NCI-H1436 (cell line): ENCODE data around the gene COL19A1.
"Not testable (repeated sequence)": the region's sequence is repeated elsewhere in the genome, so short reads cannot be mapped to it uniquely, and the experiment has no call there.

Experiments
- DNase-seq: peaks from one replicate; lab custom pipeline; 2025; lab: John Stamatoyannopoulos, UW

Gene COL19A1

DNA sequence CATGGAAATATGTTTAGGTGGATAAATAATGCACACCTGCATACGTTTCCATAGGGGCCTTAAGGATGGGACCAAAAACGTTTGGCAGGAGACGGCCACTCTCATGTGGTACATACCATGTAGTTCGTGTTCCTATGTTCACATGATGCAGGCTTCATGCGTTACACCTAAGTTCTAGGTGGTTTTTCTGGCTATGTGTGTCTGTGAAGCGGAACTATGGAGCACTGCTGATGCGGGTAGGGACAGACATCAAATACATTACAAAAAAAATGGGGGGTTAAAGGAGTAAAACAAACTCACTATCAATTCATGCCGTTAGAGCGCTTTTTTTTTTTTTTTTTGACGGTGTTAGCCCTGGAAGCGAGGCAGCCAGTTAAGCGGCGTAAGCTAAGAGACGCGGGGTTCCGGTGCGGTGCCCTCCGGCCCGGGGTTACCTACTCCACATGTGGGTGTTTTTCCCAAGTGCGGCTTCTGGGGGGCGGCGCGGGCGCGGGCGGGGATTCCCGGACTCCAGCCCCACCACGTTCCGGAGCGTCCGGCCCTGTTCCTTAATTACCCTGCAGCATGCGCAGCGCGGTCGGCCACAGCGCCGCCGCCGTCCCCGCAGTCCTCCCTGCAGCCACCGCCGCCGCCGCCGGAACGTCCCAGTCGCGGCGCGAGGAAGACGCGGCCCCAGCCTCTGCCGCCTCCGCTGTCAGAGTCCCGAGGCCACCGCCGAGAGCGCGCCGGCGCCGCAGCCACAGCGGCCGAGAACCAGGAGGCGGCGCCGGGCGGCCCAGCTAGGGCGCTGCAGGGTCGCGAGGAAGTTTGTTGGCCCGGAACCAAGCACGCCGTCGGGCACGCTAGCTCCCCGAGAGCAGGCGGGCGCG lies 648 bp downstream of the COL19A1 start:
- DNase-seq, result no peak

DNA sequence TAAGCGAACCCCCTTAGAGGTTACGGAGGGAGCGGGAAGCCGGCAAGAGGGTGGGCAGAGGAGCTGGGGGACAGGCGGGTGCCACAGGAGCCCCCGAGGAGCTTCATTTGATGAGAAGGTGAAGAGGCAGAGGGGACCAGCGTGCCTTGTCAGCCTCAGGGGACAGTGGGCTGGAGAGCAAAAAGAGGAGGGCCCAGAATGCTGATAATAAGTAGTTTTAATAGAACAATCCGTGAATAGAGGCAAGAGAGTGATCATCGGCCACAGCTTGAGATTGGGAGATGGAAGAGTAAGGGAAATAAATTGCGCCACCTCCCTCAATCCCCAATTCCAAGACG lies 1.3 kb downstream of the COL19A1 start:
- no peak for DNase-seq

DNA sequence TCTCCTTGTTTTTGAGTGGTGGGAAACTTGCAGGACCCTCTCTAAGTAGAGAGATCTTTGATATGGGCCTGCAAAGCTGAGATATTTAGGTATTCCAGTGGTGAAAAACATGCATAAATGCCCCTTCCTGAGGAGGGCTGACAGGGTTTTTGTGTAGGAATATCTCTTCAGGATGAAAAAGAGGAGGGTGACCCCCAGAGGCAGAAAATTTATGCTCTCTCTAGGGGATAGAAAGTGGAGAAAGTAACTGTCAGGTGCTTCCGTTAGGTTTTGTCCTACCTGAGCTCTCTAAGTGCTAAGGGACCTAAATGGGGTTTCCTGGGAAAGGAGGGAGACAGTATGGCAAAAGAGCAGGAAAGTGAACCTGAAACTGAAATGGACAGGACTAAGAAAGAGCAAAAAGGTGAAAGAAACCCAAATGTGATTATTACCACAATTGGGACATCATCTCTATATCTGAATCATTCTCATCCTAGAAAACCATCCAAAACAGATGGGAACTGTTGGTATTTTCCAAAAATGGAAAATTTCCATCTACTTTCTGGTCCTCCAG lies 2.0 kb downstream of the COL19A1 start:
- DNase-seq, result no peak

DNA sequence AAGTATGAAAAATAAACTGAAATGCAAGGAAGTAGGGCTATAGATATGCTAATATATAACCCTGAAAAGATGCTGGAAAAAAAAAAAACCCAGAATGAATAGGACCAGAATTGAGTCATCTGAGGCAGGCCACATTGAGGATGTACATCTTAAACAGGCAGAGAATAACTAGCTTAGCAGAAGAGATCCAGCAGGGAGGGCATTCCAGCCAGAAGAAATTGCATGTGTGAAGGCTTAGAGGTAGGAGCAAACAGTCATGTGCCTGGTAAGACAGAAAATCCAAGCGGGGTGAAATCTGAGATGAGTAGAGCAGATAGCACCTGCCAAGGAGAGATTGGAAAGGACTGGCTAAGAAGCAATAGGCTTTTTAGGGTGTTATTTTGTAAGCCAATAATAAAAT lies 2.6 kb downstream of the COL19A1 start:
- no peak for DNase-seq

DNA sequence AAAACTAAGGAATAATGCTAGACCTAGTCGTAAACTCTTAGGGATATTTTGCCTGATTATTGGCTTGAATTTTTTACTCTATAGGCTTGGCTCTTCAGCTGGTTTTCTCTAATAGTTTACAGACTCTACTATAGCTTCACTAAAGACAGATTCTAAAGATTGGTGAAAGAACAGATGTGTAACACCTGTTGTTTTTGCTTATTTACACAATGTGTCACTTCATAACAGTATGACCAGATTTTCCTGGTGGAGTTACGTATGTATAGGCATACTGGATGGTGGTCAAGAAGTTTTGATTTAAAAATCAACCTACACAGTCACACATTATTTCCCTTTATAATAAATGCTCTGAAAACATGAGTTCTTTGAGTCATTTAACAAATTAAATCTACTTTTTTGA lies 4.8 kb downstream of the COL19A1 start:
- DNase-seq, result no peak

DNA sequence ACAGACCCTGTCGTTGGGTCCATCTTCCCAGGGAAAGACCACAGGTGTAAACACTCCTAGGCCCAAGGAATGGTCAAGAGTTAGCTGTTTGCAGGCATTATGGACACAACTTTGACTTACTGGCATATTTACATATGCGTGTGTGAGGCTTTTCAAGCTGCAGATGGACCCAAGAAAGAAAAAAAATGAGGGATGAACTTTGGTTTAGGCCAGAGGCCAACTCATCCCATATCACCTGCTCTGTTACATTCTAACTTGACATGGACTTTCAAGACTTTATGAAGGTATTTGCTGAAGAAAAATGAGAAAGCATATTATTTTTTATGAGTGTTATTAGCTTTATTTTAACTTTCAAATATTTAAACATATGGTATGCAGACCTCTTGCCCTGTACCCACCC lies 6.9 kb downstream of the COL19A1 start:
- no peak for DNase-seq

DNA sequence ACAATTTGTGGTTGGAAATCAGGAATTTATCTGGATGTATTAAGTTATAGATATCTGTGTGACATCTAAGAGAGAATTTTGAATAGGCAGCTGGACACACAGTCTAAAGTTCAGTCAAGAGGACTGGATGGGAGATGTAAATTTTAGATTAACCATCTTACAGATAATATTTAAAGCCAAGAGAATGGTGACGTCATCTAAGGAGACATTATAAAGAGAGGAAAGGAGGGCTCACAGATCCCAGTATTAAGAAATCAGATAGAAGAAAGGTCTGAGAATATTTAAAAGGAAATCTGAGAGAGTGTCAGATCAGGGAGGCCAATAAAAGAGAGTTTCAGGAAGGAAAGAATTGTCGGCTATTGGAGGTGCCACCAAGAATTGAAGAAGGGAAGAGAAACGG lies 9.4 kb downstream of the COL19A1 start:
- no peak for DNase-seq

DNA sequence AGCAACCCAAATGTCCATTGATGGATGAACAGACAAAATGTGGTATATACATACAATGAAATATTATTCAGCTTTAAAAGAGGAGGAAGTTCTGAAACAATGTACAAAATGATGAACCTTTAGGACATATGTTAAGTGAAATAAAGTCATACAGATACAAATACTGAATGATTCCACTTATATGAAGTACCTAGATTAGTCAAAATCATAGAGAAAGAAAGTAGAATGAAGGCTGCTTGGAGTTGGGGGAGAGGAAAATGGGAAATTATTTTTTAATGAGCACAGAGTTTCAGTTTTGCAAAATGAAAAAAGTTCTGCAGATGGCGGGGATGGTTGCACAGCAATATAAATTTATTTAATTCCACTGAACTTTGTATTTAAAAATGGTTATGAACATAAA lies 12.4 kb downstream of the COL19A1 start:
- DNase-seq, result no peak

DNA sequence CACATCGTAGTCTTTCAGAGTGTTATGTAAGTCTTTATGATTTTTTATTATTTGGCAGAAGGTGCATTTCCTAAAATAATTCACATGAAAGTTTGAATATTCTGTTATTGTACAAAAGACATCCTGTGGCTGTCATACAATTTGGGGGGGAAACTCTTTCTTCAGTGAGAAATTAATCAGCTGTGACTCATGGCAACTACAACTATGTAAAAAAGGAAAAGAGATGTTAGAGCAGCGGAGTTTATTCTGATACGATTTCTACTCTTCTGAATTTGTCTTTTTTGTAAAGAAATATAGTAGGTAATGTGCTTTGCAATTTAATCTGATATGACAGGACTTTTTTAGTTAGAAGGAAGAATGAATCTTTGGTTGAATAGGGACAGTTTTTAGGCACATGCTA lies 14.2 kb downstream of the COL19A1 start:
- no peak for DNase-seq

DNA sequence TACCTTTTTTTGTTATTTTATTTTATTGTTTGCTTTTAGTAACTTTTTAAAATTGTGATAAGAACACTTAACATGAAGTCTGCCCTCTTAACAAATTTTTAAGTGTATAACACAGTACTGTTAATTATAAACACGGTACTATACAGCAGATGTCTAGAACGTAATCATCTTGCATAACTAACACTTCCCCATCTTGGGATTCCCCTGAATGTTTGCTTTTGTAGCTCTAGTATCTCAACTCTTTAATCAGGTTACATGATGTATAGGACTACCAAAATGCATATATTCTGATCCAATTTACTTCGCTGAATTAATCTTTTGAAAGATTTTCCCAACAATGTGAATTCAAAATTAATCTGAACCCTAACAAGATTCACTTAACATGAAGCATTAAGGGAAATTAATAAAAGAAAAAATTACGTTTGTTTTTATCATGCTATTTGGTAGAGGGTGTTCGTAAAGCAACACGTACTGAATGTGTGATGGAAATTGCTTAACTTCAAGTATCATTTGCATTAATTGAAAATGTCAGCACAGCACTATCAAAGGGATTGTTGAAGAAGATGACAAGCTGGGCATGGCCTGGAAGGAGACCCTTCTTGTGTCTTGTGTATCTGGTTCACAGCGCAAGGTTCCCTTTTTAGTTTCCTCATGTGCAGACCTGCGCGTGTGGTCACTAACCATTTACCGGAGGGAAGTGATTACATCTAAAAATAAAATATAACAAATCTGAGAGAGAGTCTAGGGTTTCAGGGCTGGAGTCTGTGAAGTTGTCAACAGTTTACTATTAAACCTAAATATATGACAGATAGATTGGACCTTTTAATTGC lies 15.2 kb downstream of the COL19A1 start:
- no peak for DNase-seq

DNA sequence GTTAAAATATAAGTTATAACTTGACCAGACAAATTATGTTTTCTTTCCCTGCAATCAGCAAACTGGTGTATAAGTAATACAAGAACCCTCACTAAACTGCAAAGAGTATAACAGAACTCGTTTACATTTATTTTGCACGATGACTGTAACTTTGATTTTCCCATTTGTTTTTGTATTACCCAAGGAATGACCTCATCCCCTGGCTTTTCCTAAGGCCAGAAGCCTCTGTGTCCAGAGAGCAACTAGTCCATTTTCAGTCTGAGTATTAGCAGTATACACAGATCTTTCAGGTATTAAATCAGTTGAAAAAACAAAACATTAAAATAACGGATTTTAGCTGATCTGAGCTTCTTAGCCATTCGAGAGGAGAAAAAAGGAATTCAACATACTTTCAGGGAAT lies 17.2 kb downstream of the COL19A1 start:
- no peak for DNase-seq

DNA sequence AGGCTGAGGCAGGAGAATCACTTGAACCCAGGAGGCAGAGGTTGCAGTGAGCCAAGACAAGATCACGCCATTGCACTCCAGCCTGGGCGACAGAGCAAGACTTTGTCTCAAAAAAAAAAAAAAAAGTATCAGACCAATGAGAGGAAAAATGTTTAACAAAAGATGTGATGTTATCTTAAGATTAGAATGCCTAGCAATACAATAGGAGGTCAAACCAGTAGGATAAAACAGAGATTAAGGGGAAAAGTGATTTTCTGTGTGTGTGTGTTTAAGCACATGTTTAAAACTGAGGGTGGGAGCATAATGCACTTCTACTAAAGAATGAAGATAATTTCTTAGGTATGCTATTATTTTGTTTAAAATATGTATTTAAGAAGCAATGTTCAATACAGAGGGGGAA lies 17.9 kb downstream of the COL19A1 start:
- DNase-seq, result no peak

DNA sequence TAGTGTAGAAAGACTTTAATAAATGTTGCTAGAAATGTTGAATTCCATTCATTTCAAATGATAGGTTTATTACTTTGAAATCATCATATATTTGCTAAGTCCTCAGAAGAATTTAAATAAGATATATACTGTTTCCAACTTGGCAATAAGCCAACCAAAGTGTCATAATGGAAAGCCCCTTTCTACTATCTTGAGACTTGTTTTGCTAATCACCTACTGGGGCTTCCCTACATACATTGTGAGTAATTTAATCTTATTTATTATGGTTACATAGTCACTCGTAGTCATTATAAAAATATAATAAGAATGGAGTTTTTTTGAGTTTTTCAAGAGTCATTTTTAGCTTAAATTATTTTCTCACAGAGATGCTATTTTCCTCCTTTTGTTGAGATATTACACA lies 20.7 kb downstream of the COL19A1 start:
- DNase-seq, result no peak

DNA sequence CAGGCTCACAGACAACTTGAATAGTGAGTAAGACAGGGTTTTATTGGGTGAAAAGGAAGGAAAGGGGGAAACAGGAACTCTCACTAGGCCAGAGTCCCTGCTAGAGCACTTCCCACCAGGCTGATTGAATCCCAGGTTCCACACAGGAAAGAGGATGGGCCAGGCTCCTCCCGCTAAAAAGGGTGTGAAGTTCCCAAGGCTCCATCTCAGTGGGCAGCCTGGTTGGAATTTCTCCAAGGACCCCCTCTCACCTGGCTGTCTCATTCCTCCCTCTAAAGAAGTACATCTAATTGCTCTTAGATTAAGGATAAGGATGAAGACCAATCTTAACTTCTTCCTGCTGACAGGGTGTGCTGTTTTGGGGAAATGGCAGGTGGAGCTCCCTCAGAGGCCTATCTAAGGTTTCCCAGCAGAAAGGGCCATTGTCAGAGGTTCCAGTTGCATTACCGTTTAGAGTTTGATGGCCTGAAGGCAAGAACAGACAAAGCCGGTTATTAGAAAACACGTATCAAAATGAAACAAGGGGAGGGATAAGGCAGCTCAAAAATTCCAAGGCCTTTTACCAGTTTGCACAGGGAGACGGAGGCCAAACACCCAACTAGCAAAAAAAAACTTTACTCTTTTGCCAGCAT lies 21.5 kb downstream of the COL19A1 start:
- no peak for DNase-seq

DNA sequence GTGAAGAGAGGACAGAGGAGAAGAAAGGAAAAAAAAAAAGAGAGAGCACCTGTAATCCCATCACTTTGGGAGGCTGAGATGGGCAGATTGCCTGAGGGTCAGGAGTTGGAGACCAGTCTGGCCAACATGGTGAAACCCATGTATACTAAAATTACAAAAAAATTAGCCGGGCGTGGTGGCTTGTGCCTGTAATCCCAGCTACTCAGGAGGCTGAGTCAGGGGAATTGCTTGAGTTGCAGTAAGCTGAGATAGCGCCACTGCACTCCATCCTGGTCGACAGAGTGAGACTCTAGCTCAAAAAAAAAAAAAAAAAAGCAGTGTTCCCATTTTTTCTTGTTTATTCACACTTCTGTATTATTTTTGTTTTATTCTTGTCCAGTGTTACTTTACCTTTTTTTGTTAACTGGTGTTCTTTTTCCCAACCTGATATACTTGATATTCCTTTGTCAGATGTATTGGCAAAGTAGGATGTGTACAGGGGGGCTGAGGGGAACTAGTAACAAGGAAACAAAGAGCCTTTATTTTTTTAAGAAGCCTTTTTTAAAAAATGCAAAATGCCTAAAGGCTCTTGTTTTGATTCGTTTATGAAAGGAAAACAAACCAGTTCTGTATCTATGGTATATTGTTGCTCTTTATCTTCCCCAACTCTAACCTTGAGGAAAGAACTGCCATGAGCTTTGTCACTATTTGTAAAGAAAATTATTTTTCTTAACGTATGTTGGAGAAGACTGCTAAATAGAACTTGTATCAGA lies 22.3 kb downstream of the COL19A1 start:
- DNase-seq, result no peak

DNA sequence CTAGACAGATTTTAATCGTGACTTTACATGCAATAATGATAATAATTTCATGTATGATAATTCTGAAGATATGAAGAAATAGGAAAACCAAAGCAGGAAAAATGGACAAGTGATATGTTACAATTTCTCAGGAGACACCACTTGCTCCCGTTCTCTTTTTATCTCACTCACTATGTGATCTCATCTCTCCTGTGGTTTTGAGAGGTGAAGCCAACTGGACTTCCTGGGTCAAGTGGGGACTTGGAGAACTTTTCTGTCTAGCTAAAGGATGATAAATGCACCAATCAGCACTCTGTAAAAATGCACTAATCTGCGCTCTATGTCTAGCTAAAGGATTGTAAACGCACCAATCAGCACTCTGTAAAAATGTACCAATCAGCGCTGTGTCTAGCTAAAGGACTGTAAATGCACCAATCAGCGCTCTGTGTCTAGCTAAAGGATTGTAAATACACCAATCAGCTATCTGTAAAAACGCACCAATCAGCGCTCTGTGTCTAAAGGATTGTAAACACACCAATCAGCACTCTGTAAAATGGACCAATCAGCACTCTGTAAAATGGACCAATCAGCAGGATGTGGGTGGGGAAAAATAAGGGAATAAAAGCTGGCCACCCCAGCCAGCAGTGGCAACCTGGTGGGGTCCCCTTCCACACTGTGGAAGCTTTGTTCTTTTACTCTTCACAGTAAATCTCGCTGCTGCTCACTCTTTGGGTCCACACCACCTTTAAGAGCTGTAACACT lies 23.0 kb downstream of the COL19A1 start:
- DNase-seq, result not testable (repeated sequence)

DNA sequence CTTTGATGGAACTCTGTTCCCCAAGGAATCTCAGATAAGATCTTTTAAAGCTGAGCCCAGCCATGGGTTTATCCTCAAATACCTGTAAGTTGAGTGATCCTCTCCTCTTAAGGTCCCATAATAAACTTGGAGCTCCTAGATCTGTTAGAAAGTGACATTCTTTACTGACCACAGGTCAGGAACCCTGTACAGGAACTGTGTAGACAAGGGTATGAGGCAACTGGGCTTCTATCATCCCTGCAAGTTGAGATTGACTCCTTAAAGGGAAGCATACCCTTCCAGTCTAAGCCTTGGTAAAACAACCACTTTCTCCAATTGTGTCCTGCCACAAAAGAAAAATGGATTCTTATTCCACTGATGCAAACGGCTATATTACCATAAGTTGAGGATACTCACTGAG lies 26.2 kb downstream of the COL19A1 start:
- DNase-seq, result not testable (repeated sequence)

DNA sequence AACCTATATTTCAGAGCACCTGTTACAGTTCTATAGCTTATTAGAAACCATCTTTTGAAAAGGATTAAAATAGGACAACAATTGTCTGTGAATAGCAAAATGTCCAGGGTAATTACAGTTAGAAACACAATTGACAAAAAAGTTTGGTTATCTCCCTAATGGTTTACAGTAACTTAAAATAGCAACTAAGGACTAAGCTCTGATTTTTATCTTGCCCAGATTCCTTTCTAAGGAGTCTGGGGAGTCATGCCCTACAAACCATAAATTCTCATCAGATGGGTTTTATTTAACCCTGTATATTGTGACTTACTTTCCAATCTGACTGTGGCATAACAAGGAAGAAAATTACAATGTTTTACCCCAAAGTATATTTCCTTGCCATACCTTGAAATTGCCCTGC lies 26.9 kb downstream of the COL19A1 start:
- not testable (repeated sequence) for DNase-seq

DNA sequence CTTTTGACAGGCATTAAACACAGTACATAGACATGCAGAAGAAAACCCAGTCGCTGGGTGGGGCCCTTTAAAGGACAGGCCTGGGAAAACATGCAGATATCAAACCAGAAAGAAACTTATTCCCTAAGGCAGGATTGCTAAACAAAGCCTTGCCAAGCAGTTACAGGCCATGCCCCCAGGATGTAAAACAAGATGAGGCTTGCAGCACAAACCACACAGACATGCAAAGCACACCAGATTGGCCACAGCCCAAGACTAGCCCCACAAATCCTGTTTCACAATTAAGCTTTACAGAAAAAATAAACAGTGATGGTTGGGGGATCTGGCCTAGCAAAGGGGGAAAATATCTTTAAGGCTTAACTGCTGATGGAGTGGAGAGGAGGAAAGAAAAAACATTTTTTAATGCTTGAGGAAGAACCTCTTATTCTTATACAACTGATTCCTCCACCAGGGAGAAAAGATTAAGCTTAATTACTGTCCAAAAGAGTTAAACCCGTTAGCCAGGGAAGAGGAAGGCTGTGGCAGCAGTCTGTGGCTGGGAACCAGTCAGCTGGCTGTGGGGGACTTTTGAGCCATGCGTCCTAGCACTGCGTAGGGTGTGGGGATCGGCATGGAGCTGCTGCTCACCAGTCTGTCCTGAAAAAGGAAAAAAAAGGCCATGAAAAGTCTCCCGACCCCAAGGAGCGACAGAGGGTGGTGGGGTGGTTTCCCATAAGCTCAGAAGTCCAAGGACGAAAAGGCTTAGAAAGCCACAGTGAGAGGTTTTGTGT lies 28.4 kb downstream of the COL19A1 start:
- DNase-seq, result no peak

DNA sequence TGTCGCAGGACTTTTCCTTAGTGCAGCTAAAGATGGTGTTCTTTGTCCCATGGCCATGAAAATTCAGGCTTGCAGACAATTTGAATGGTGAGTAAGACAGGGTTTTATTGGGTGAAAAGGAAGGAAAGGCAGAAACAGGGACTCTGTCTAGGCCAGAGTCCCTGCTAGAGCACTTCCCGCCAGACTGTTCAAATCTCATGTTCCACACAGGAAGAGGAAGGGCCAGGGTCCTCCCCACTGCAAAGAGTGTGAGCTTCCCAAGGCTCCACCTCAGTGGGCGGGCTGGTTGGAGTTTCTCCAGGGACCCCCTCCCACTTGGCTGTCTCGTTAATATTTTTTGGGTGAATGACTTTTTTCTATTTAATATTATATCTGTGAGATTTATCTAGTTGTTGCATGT lies 29.0 kb downstream of the COL19A1 start:
- DNase-seq, result no peak
